Activated CD8-positive, alpha-beta memory T cell treated with anti-CD3 and anti-CD28 coated beads, Interleukin-2, amount 10 ng/mL, durations not matched to agents 7 days and 5 days (primary cell): ENCODE data around the gene LIPF. TPM values are rescaled to one million over a fixed set of nuclear protein-coding genes. Genes with fewer than 3 reads are reported as not detected.
"Not testable (repeated sequence)": the region's sequence is repeated elsewhere in the genome, so short reads cannot be mapped to it uniquely, and the experiment has no call there.

Experiments
- ATAC-seq: fragments of 150-1000 bp; cut with Tn5 transposase; one replicate; pipeline ENCODE4 v1.10.0; 2021; ENCODE audit warnings: moderate library complexity
- CTCF ChIA-PET: fragments of 350-600 bp; sonication (Branson Sonifier 250); formaldehyde crosslinking; loops from one replicate; lab custom pipeline; 2021; ENCODE audit warnings: antibody characterized with exemption; lab: Charles Lee
- DNase-seq: peaks from one replicate; pipeline ENCODE4 v3.0.0-alpha.2; 2020
- H3K27ac Mint-ChIP-seq: one replicate; pipeline ENCODE4 v1.8.0; 2021; ENCODE audit warnings: mild to moderate bottlenecking, mixed read lengths
- H3K27me3 Mint-ChIP-seq: one replicate; pipeline ENCODE4 v1.8.0; 2021; ENCODE audit warnings: mixed read lengths
- H3K36me3 Mint-ChIP-seq: one replicate; pipeline ENCODE4 v1.8.0; 2021; ENCODE audit warnings: mild to moderate bottlenecking, mixed read lengths
- H3K4me1 Mint-ChIP-seq: one replicate; pipeline ENCODE4 v1.8.0; 2021; ENCODE audit warnings: mixed read lengths
- H3K4me3 Mint-ChIP-seq: one replicate; pipeline ENCODE4 v1.8.0; 2021; ENCODE audit warnings: mild to moderate bottlenecking, moderate library complexity, mixed read lengths
- H3K9me3 Mint-ChIP-seq: one replicate; pipeline ENCODE4 v1.8.0; 2022; ENCODE audit warnings: low read depth, mixed read lengths
- total RNA-seq, 2 experiments: library from RNA; stranded (reverse); gene quantifications; one replicate each; pipeline ENCODE4 v1.2.3, GENCODE V29; 2021

The LIPF gene
- total RNA-seq, 2 experiments from 2014 or later, result not detected

DNA sequence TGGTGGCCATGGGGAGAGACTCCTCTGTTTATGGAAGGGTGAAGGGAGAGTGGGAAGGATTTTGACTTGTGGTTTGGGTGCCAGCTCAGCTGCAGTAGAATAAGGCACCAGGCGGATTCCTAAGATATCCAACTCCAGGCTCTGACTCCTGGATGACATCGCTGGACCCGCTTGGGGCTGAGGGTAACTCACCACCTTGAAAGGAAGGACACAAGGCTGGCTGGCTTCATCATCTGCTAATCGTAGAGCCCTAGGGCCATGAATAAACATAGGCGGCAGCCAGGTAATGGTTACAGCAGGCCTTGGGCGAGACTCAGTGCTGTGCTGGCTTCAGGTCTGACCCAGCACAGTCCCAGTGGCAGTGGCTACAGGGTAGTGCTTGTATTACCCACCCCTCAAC is 25.1 kb downstream of the LIPF start:
- no peaks in the 10 kb centered on the region for H3K36me3 Mint-ChIP-seq
- no peak for ATAC-seq
- H3K9me3 Mint-ChIP-seq, result no peaks in the 10 kb centered on the region
- CTCF ChIA-PET, result interaction anchor here (0.6 to 4.8 kb wide), 3 partner anchors 120 to 851 kb away, joined by 3 to 24 read pairs (median 4); no protein-coding TSS in a partner anchor
- H3K27ac Mint-ChIP-seq, result no peak overlapping the region
- peaks cover 6% of the 10 kb centered on the region for H3K27me3 Mint-ChIP-seq
- DNase-seq, result no peak
- no peak overlapping the region for H3K4me3 Mint-ChIP-seq
- H3K4me1 Mint-ChIP-seq, result no peaks in the 10 kb centered on the region

DNA sequence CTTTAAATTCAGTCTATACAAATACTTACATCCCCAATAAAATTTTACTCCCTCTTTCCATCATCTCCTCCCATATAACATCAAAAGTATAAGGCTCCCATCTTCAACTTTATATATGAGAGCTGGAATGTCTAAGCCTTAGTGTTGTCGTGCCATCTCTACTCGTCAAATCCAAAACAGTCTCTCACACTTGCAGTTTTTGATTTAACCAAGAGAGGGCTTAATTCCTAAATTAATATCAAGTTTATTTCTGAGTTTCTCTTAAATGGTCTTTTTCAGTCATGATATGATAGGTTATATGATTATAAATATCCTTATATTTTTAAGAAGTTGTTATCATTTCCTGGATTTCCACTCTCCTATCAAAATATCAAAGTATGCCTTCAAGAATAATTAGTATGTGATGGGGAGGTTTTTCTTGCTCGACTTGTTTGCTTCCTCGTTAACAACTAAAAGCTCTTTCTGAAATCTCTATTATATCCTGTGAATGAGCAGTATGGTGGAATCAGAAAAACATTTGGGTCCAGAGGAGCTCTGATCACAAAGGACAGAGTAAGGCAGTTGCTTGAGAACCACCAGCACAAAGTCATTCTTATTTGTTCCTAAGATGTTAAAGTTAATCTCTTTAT is 29.3 kb downstream of the LIPF start:
- Mint-ChIP-seq H3K9me3 (no peaks in the 10 kb centered on the region), H3K4me1 (no peaks in the 10 kb centered on the region), H3K27me3 (peaks cover 15% of the 10 kb centered on the region), H3K36me3 (no peaks in the 10 kb centered on the region), H3K4me3 (no peak overlapping the region), H3K27ac (no peak overlapping the region)
- ATAC-seq (no peak), DNase-seq (no peak)
- CTCF ChIA-PET, result interaction anchor here (1.1 to 1.6 kb wide), 2 partner anchors 34 to 111 kb away, joined by 3 to 5 read pairs; no protein-coding TSS in a partner anchor

- no peak for DNase-seq
- Mint-ChIP-seq H3K27ac (no peak overlapping the region), H3K4me3 (no peak overlapping the region), H3K4me1 (no peaks in the 10 kb centered on the region), H3K36me3 (no peaks in the 10 kb centered on the region), H3K27me3 (peaks cover 10% of the 10 kb centered on the region), H3K9me3 (no peaks in the 10 kb centered on the region)
- no peak for ATAC-seq
- CTCF ChIA-PET, result no interaction called here
Observed at GRCh38 chr10:88702848-88703597, 38.8 kb downstream of the LIPF start.

DNA sequence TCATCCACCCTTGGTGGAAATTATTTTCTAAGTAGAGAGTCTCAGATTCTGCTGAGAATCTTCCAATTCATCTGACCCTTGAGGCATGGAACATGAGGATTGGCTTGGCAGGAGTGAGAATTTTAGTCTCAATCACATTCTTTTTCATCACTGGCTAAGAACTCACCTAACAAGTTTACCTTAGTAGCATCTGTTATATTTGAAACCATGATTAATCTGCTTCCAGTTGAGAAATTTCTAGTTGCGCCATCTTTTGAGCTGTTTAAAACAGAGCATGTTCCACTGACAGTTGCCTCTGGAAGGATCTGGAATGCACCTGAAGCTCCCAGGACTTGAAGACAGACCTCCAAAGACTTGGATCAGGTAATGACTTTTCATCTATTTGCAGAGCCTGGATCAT is 41.7 kb downstream of the LIPF start, which contains the start of gene LIPK:
Gene LIPK (plus strand): TSS at position 292 of the 400 bp plus-strand sequence. CDS start 18,295 bp downstream, outside the sequence.
- no peaks in the 10 kb centered on the region for H3K4me1 Mint-ChIP-seq
- CTCF ChIA-PET, result interaction anchor here (1.1 to 1.3 kb wide), 2 partner anchors 9 to 105 kb away, joined by 3 to 4 read pairs; no protein-coding TSS in a partner anchor
- ATAC-seq, result no peak

GRCh38 chr10:88707429-88708155 is 43.4 kb downstream of the LIPF start:
- H3K36me3 Mint-ChIP-seq, result no peaks in the 10 kb centered on the region
- H3K27ac Mint-ChIP-seq, result no peak overlapping the region
- peaks cover 8% of the 10 kb centered on the region for H3K27me3 Mint-ChIP-seq
- H3K4me3 Mint-ChIP-seq, result no peak overlapping the region
- H3K9me3 Mint-ChIP-seq, result no peaks in the 10 kb centered on the region
- ATAC-seq (no peak), DNase-seq (no peak)
- no peaks in the 10 kb centered on the region for H3K4me1 Mint-ChIP-seq
- CTCF ChIA-PET, result no interaction called here

More for the DNA sequence above, 41.7 kb downstream of the LIPF start, which contains the start of gene LIPK:
- H3K36me3 Mint-ChIP-seq, result no peaks in the 10 kb centered on the region
- H3K9me3 Mint-ChIP-seq, result no peaks in the 10 kb centered on the region
- no peak for DNase-seq
- peaks cover 8% of the 10 kb centered on the region for H3K27me3 Mint-ChIP-seq
- H3K27ac Mint-ChIP-seq, result no peak within 1 kb of the TSS
- no peak within 1 kb of the TSS for H3K4me3 Mint-ChIP-seq

DNA sequence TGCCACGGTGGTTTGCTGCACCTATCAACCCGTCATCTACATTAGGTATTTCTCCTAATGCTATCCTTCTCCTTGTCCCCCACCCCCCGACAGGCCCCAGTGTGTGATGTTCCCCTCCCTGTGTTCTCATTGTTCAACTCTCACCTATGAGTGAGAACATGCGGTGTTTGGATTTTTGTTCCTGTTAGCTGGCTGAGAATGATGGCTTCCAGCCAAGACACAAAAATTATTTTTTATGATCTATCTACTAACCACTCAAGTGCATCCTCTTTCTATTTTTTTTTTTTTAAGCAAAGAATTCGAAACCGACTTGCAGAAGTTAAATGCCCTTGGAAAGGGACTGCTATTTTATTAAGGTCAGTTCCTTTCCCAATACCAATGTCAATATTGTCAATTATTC is 45.1 kb downstream of the LIPF start:
- not testable (repeated sequence) for DNase-seq, H3K4me3 Mint-ChIP-seq, H3K27ac Mint-ChIP-seq, H3K4me1 Mint-ChIP-seq, ATAC-seq, H3K27me3 Mint-ChIP-seq, H3K9me3 Mint-ChIP-seq, H3K36me3 Mint-ChIP-seq
- CTCF ChIA-PET, result interaction anchor here (1.3 kb wide), 1 partner anchor 108 kb away, joined by 3 read pairs; no protein-coding TSS in a partner anchor

DNA sequence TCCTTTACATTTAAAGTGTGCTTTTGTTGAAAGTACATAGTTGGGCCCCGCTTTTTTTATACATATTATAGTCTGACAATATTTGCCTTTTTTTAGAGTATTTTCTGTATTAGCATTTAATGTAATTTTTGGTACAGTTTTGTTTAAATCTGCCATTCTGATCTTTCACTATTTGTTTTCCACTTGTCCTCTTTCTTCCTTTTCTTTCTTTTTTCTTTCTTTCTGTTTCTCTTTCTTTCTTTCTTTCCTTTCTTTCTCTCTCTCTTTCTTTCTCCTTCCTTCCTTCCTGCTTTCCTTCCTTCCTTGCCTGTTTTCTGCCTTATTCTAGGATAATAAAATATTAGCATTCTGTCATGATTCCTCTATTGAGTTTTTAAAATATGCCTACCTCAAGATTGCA is 51.3 kb downstream of the LIPF start:
- Mint-ChIP-seq H3K27ac (no peak overlapping the region), H3K4me3 (no peak overlapping the region), H3K9me3 (no peaks in the 10 kb centered on the region), H3K4me1 (no peaks in the 10 kb centered on the region), H3K27me3 (peaks cover 16% of the 10 kb centered on the region), H3K36me3 (no peaks in the 10 kb centered on the region)
- no peak for ATAC-seq
- DNase-seq, result no peak
- CTCF ChIA-PET, result no interaction called here

GRCh38 chr10:88721392-88721791 is 57.1 kb downstream of the LIPF start:
- no peak for DNase-seq
- no peaks in the 10 kb centered on the region for H3K36me3 Mint-ChIP-seq
- H3K27ac Mint-ChIP-seq, result no peak overlapping the region
- no peak overlapping the region for H3K4me3 Mint-ChIP-seq
- peaks cover 7% of the 10 kb centered on the region for H3K4me1 Mint-ChIP-seq
- H3K27me3 Mint-ChIP-seq, result peaks cover 19% of the 10 kb centered on the region
- no peak for ATAC-seq
- CTCF ChIA-PET, result interaction anchor here (0.7 kb wide), 1 partner anchor 36 kb away, joined by 3 read pairs; no protein-coding TSS in a partner anchor
- no peaks in the 10 kb centered on the region for H3K9me3 Mint-ChIP-seq

GRCh38 chr10:88725798-88726197 is 61.6 kb downstream of the LIPF start:
- no peak for ATAC-seq
- H3K27me3 Mint-ChIP-seq, result peaks cover 6% of the 10 kb centered on the region
- no peak overlapping the region for H3K27ac Mint-ChIP-seq
- CTCF ChIA-PET, result interaction anchor here (1.1 kb wide), 1 partner anchor 38 kb away, joined by 3 read pairs; no protein-coding TSS in a partner anchor
- H3K9me3 Mint-ChIP-seq, result no peaks in the 10 kb centered on the region
- peaks cover 7% of the 10 kb centered on the region for H3K4me1 Mint-ChIP-seq
- H3K4me3 Mint-ChIP-seq, result no peak overlapping the region
- DNase-seq, result no peak
- no peaks in the 10 kb centered on the region for H3K36me3 Mint-ChIP-seq

DNA sequence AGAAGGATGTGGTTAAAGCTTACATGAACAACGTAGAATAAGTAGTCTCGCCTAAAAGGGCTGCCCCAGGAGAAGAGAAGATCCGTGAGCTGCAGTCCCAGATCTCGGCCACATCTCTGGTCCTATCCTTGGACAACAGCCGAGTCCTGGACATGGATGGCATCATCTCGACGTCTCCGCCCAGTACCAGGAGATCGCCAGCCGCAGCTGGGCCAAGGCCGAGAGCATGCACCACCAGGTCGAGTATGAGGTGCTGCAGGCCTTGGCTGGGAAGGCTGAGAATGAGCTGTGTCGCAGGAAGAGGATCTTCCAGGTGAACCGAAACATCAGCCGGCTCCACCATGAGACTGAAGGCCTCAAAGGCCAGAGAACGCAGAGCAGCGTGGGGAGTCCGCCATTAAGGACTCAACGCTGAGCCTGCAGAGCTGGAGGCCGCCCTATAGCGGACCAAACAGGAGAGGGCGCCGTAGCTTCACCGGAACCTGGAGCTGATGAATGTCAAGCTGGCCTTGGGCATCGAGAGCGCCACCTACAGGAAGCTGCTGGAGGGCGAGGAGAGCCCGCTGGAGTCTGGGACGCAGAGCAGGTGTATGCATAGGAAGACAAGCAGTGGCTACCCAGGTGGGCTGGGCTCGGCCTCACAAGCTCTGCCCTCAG is 64.0 kb downstream of the LIPF start:
- no peak overlapping the region for H3K4me3 Mint-ChIP-seq

More for the DNA sequence above, 64.0 kb downstream of the LIPF start:
- Mint-ChIP-seq H3K9me3 (no peaks in the 10 kb centered on the region), H3K4me1 (peaks cover 7% of the 10 kb centered on the region), H3K36me3 (no peaks in the 10 kb centered on the region), H3K27ac (no peak overlapping the region), H3K27me3 (peaks cover 6% of the 10 kb centered on the region)
- CTCF ChIA-PET, result interaction anchor here (0.8 to 2.5 kb wide), 10 partner anchors 8 to 204 kb away, joined by 3 to 8 read pairs (median 4); partner anchors contain the start of gene LIPN
- ATAC-seq (peak; percentile 36), DNase-seq (peak; percentile 56)
